Keratinocyte (primary cell): ENCODE results near the gene SIM2.

ENCODE experiments used
- CTCF ChIP-seq, 3 experiments: IDR thresholded peaks in 1 of 3; conservative IDR thresholded peaks in 1 of 3; optimal IDR thresholded peaks in 1 of 3; 2 replicates in 2 of 3; 3 replicates in 1 of 3; pipeline versions ENCODE3 to v1.5.1; 2011; ENCODE audit warnings: low read length in 3 of 3, mild to moderate bottlenecking in 3 of 3, moderate library complexity in 2 of 3, control low read depth in 1 of 3, inconsistent platforms in 1 of 3; ENCODE audit not compliant: insufficient read depth in 2 of 3; ENCODE audit errors: extremely low read depth in 1 of 3
- EZH2 ChIP-seq: IDR thresholded peaks from one replicate; pipeline ENCODE4 v1.6.1; 2012; ENCODE audit warnings: inconsistent platforms, mild to moderate bottlenecking, low read length, moderate library complexity

GRCh38 chr21:36664662-36664990 is 34.3 kb upstream of the SIM2 start:
- TF ChIP-seq CTCF (optimal IDR thresholded peaks at IDR 0.05 in 1 of 3, IDR thresholded peaks at IDR 0.05 in 1 of 3, conservative IDR thresholded peaks at IDR 0.05 in 1 of 3; ENCODE audit: extremely low read depth in 1 of 3, insufficient read depth in 2 of 3, low read length in 3 of 3) = no peak
- TF ChIP-seq EZH2 = no peak
